ENCODE results near the gene PRPF19. TPM values are rescaled to one million over a fixed set of nuclear protein-coding genes. Genes with fewer than 3 reads are reported as not detected.

PRPF19 gene
- total RNA-seq, 1 donor from 2014 or later = 34.5 TPM

DNA sequence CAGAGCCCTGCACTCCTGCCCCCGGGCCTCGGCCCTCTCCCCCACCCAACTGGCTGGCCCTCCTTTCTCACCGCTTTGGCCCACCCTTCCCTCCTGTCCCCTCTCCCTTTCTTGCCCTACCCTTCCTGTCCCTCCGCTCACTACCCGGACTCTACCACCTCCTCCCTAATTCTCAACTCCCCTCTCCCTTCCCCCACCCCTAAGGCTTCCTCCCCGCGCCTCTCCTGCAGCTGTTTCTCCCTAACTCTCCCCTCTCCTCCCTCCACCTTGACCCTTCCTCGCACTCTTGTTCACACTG lies 45.2 kb upstream of the PRPF19 start:
- peak overlapping the region; percentile 44 for H3K27ac Mint-ChIP-seq
- Histone ChIP-seq H3K4me2 (peak overlapping the region; percentile 72), H3K79me2 (ENCODE audit: low read depth) (no peaks in the 10 kb centered on the region), H3K36me3 (no peaks in the 10 kb centered on the region), H3K4me1 (peaks cover 22% of the 10 kb centered on the region), H3F3A (ENCODE audit: low read depth) (peaks cover 16% of the 10 kb centered on the region), H3K27me3 (peaks cover 46% of the 10 kb centered on the region), H3K9me3 (ENCODE audit: low read depth) (no peaks in the 10 kb centered on the region), H4K20me1 (ENCODE audit: low read depth) (no peaks in the 10 kb centered on the region), H3K4me3 (peak overlapping the region; percentile 23), H3K27ac (no peak overlapping the region), H2AFZ (replicated peaks) (peak overlapping the region; percentile 90), H3K9ac (no peak overlapping the region)
- no peak for DNase-seq (ENCODE audit: low spot score)
- H3K27me3 Mint-ChIP-seq (ENCODE audit: insufficient read depth, low read depth) = peaks cover 35% of the 10 kb centered on the region
- no peaks in the 10 kb centered on the region for H3K36me3 Mint-ChIP-seq
- TF ChIP-seq EZH2 (IDR thresholded peaks at IDR 0.05) (no peak), EZH2phosphoT487 (IDR thresholded peaks at IDR 0.05) (no peak)
- TF ChIP-seq, protein P1, sequence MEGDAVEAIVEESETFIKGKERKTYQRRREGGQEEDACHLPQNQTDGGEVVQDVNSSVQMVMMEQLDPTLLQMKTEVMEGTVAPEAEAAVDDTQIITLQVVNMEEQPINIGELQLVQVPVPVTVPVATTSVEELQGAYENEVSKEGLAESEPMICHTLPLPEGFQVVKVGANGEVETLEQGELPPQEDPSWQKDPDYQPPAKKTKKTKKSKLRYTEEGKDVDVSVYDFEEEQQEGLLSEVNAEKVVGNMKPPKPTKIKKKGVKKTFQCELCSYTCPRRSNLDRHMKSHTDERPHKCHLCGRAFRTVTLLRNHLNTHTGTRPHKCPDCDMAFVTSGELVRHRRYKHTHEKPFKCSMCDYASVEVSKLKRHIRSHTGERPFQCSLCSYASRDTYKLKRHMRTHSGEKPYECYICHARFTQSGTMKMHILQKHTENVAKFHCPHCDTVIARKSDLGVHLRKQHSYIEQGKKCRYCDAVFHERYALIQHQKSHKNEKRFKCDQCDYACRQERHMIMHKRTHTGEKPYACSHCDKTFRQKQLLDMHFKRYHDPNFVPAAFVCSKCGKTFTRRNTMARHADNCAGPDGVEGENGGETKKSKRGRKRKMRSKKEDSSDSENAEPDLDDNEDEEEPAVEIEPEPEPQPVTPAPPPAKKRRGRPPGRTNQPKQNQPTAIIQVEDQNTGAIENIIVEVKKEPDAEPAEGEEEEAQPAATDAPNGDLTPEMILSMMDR (IDR thresholded peaks at IDR 0.05) = no peak
- H3K4me1 Mint-ChIP-seq = peaks cover 33% of the 10 kb centered on the region
- H3K4me3 Mint-ChIP-seq = no peak overlapping the region
- H3K9me3 Mint-ChIP-seq = no peaks in the 10 kb centered on the region

DNA sequence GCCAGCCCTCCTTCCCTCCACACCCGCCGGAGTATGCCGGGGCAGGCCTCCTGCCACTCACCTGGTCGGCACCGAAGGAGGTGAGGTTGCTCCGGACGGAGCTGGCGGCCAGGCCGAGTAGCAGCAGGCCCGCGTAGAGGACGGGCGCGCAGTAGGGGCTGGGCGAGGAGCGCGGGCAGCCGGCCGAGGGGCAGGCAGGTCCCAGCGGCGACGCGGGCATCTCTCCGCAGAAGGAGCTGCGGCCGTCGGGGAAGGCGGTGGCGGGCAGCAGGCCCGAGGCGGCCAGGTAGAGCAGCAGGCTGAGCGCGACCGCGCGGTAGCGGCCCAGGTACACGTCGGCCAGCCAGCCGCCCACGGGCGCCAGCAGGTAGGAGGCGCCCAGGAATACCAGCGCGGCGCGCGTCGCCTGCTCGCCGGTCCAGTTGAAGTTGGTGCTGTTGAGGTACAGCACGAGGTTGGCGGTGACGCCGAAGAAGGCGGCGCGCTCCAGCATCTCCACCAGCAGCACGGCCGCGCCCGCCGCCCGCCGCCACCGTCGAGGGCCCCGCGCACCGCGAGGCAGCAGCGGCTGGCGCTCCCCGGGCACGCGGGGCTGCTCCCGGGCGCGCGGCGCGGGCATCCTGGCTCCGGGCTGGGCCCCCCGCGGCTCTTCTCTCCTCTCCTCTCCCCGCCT lies 44.7 kb upstream of the PRPF19 start:
- no peak overlapping the region for H3K9ac ChIP-seq
- Mint-ChIP-seq H3K27ac (no peak overlapping the region), H3K36me3 (no peaks in the 10 kb centered on the region), H3K4me1 (peaks cover 37% of the 10 kb centered on the region), H3K27me3 (ENCODE audit: insufficient read depth, low read depth) (peaks cover 35% of the 10 kb centered on the region), H3K4me3 (no peak overlapping the region), H3K9me3 (no peaks in the 10 kb centered on the region)
- no peaks in the 10 kb centered on the region for H3K9me3 ChIP-seq (ENCODE audit: low read depth)
- TF ChIP-seq EZH2phosphoT487 (IDR thresholded peaks at IDR 0.05) = peak; percentile 78
- TF ChIP-seq EZH2 (IDR thresholded peaks at IDR 0.05) = peak; percentile 75
- TF ChIP-seq, protein P1 (IDR thresholded peaks at IDR 0.05) = no peak
- H3K27me3 ChIP-seq = peaks cover 46% of the 10 kb centered on the region
- H3K79me2 ChIP-seq (ENCODE audit: low read depth) = no peaks in the 10 kb centered on the region
- peak overlapping the region; percentile 33 for H3K4me3 ChIP-seq
- peaks cover 22% of the 10 kb centered on the region for H3K4me1 ChIP-seq
- H3K27ac ChIP-seq = no peak overlapping the region
- H3K4me2 ChIP-seq = peak overlapping the region; percentile 72
- H3K36me3 ChIP-seq = no peaks in the 10 kb centered on the region
- H4K20me1 ChIP-seq (ENCODE audit: low read depth) = no peaks in the 10 kb centered on the region
- peak; percentile 57 for DNase-seq (ENCODE audit: low spot score)
- H3F3A ChIP-seq (ENCODE audit: low read depth) = peaks cover 16% of the 10 kb centered on the region
- H2AFZ ChIP-seq (replicated peaks) = peak overlapping the region; percentile 90

DNA sequence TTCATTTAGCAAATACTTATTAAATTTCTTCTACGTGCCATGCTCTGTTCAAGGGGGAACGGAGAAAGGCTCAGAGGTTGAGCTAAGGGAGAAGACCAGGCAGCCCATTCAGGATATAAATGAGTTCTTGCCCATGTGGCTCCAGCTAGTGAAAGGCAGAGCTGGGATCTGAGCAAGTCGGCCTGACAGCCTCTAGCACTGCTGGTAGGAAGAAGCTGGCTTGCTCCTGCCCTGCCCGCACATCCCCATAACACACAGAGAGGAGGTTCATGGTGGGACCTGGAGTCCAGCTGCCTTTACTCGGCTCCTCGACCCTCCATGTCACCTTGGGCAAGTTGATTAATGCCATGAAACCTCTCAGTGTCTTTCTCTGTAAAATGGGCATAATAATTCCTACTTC lies 43.6 kb upstream of the PRPF19 start:
- H3K27me3 Mint-ChIP-seq (ENCODE audit: insufficient read depth, low read depth) = peaks cover 35% of the 10 kb centered on the region
- H3K4me3 Mint-ChIP-seq = peak overlapping the region; percentile 15
- no peak for TF ChIP-seq EZH2 (IDR thresholded peaks at IDR 0.05)
- TF ChIP-seq, protein P1 (IDR thresholded peaks at IDR 0.05) = no peak
- no peak for TF ChIP-seq EZH2phosphoT487 (IDR thresholded peaks at IDR 0.05)
- Histone ChIP-seq H3K4me3 (no peak overlapping the region), H3K27ac (no peak overlapping the region), H2AFZ (replicated peaks) (no peak overlapping the region), H3K9me3 (ENCODE audit: low read depth) (no peaks in the 10 kb centered on the region), H3K79me2 (ENCODE audit: low read depth) (no peaks in the 10 kb centered on the region), H3K4me1 (peaks cover 22% of the 10 kb centered on the region), H3F3A (ENCODE audit: low read depth) (peaks cover 16% of the 10 kb centered on the region), H4K20me1 (ENCODE audit: low read depth) (no peaks in the 10 kb centered on the region), H3K9ac (no peak overlapping the region), H3K27me3 (peaks cover 46% of the 10 kb centered on the region), H3K36me3 (no peaks in the 10 kb centered on the region), H3K4me2 (no peak overlapping the region)
- H3K9me3 Mint-ChIP-seq = no peaks in the 10 kb centered on the region
- DNase-seq (ENCODE audit: low spot score) = no peak
- H3K27ac Mint-ChIP-seq = no peak overlapping the region
- peaks cover 37% of the 10 kb centered on the region for H3K4me1 Mint-ChIP-seq
- no peaks in the 10 kb centered on the region for H3K36me3 Mint-ChIP-seq

All from neural progenitor cell (in vitro differentiated cells).